GM15510 (cell line): ENCODE data around the gene LIMCH1.

Source experiments
- POLR2A ChIP-seq: IDR thresholded peaks from 3 replicates; pipeline ENCODE4 v1.6.1; 2011; ENCODE audit warnings: borderline replicate concordance; ENCODE audit not compliant: insufficient read length; ENCODE audit errors: extremely low read depth

LIMCH1 gene

DNA sequence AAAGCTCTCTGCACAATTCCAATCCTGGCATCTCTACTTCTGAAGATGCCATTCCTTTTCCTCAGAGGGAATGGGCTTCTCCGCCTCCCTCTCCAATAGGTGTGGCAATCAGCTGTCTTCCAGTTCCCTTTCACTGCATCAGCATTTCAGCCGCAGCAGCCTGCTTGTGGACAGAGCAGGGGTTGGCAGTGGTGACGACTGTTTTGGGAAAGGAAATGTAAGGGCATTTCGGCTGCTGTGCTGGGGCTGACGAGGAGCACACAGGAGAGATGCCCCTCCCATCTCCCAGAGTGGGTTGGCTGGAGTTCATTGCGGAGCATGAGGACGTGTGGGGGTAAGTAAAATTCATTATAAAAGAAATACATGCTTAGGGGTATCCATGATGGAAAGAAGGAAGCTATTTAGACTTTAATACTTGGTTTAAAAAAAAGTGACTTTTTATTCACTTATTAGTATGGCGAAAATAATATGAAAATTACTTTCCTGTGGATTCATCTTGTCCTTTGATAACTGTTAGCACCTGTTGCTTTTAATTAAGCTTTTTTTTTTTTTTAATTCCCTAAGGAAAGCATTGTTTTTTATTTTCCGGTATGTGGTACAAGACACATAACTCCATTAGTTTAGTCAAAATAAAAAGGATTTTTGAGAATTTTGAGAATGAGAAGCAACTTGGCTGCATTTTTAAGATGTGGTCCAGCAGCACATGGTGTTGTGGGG, at the start of gene LIMCH1:
Gene LIMCH1, plus strand, starts transcription at position 141 of the 717 bp plus-strand sequence. CDS start 67,839 bp downstream, outside the sequence.
- TF ChIP-seq POLR2A: no peak

- no peak for TF ChIP-seq POLR2A
These were observed 41.0 kb upstream of the LIMCH1 start for GRCh38 chr4:41496977-41497376.

DNA sequence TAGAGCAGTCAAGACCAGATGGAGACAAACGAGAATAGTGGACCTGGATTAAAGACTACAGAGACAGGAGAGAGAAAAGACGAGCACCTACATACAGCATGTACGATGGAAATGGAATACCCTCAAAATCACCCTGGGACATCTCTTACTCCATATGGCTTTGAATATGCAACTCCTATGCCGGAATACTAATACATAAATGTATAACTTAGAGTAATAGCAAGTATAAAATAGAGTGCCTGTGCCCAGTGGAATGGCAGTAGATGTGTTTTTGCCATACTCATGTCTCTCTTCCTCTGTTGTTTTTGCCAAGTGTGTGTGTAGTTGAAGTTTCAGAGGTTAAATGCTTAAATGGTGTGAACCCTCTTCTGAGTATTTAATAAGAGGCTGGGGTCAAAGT, 39.8 kb upstream of the LIMCH1 start:
- TF ChIP-seq POLR2A: no peak

DNA sequence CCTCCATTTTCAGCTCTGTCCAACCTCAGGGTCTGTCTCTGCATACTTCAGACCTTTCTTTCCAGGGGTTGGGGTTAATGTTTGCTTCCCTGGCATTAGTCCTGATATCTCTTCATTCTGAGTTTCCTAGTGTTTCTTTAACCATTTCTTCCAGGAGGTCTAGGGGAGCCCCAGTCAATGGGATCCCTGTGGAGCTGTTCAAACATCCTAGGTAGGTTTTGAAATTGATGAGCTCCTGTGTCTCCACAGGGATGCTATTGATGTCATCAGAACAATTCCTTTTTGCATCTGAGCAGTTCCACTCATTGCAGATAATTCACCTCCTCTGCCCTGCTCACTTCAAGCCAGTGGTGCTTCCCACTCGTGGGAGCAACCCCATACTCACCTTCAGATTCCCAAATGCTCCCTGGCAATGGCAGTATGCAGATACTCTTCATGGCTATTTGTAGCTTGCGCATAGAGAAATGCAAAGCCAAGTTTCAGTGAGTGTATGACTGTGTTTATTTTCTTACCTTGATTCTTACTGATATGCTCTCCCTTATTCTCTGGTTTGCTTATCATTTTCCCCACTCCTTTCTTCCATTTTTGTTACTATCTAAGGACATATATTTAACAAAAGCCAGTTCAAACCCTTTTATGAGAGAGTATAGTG, 33.7 kb upstream of the LIMCH1 start:
- no peak for TF ChIP-seq POLR2A

- TF ChIP-seq POLR2A: no peak
These were observed 32.7 kb upstream of the LIMCH1 start for GRCh38 chr4:41505161-41505661.

DNA sequence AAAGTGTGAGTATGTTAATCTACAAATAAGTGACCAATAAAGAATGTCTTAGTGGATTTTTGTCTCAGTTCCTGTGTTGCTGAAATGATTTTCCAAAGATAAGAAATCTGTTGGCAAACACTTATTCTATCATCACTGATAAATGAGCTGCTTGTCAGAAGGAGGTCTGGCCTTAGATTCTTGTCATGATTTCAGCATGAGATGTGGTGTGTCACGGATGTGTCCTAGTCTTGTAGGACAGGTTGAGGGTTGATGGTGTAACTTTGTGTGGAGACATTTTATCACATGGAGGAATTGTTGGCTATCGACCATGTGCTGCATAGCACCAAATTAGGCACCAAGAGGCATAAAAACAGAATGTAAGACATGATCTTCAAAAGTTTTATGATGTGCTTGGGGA, 31.8 kb upstream of the LIMCH1 start:
- no peak for TF ChIP-seq POLR2A

DNA sequence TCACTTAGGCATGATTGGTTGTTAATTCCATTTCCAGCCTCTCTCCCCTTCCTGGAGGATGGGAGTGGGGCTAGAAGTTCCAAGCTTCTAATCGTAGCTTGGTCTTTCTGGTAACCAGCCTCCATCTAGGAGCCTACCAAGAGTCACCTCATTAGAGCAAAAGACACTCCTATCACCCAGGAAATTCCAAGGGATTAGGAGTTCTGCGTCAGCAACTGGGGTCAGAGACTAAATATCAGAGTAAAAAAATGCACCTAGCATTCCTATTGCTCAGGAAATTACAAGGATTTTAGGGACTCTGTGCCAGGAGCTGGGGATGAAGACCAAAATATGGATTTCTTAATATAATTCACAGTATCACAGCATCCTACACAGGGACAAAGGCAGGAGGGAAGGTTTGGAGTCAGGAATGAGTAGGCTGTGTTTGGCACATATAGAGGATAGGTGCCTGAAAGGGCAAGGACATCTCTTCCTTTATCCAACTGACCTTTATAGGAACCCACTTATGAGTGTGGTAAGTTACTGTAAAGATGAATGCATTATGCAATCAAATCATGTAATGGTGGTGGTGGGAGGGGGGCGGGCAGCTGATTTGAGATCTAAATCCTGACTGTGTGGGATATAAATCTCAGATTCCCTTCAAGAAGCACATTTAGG, 30.5 kb upstream of the LIMCH1 start:
- no peak for TF ChIP-seq POLR2A

DNA sequence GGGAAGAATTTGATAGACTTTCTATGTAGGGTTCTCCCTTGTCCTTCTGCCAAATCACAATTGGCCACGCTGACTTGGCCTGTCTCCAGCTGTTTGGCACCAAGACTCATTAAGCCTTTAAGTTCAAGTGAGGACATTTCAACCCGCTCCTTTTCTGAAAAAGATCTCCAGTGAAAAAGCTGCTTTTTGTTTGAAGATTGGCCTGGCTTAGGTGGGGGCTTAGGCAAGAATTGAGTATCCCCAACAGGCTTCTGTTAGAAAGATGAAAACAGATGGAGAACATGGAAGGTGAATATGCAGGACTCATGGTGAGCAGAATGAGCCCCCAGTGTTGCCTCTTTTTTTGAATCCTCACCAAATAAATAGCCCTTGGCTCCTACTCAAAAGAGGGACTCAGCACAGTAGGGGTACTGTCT, 28.5 kb upstream of the LIMCH1 start:
- no peak for TF ChIP-seq POLR2A

- no peak for TF ChIP-seq POLR2A
These were observed 27.8 kb upstream of the LIMCH1 start for GRCh38 chr4:41510179-41510578.

DNA sequence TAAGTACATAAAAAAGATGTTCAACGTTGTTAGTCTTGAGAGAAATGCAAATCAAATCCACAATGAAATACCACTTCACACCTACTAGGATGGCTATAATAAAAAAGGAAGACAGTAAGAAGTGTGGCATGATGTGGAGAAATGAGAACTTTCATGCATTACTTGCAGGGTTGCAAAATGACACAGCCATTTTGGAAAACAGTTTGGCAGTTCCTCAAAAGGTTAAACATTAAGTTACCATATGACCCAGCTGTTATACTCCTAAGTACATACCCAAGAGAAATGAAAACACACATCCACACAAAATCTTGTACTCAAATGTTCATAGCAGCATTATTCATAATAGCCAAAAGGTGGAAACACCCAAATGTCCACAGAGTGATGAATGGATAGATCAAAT, 25.8 kb upstream of the LIMCH1 start:
- TF ChIP-seq POLR2A: no peak

DNA sequence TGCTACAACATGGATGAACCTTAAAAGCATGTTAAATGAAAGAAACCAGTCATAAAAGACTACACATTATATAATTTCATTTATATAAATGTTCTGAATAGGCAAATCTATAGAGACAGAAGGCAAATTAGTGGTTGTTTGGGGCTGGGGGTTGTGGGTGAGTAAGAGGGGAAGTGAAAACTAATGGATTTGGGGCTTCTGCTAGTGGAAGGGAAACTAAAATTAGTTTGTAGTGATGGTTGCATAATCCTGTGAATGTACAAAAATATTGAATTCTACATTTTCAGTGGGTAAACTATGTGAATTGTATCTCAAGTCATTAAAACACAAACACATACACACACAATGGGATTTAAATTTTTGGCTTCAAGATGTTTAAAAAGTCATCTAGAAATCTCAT, 25.4 kb upstream of the LIMCH1 start:
- TF ChIP-seq POLR2A: no peak

DNA sequence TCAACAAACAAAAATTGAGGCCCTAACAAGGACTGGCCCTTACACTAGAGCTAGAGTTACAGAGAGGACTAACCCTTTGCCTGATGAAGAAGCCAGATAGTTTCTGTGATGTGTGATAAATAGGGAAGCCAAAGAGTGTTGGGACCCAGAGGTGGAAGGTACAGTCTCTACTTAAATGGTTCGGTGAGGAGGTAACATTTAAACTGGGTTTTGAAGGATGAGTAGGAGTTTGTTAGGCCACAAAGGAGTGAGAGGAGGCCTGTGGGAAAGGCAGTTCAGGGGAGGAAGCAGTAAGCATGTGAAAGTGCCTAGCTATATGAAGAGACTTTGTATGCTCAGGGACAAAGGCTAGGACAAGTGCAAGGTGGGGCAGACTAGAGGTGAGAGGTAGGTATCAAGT, 23.8 kb upstream of the LIMCH1 start:
- TF ChIP-seq POLR2A: no peak

- TF ChIP-seq POLR2A: no peak
These were observed 23.0 kb upstream of the LIMCH1 start for GRCh38 chr4:41514766-41515481.

GRCh38 chr4:41517121-41517520, 20.8 kb upstream of the LIMCH1 start:
- TF ChIP-seq POLR2A: no peak

GRCh38 chr4:41517747-41518146, 20.2 kb upstream of the LIMCH1 start:
- no peak for TF ChIP-seq POLR2A

DNA sequence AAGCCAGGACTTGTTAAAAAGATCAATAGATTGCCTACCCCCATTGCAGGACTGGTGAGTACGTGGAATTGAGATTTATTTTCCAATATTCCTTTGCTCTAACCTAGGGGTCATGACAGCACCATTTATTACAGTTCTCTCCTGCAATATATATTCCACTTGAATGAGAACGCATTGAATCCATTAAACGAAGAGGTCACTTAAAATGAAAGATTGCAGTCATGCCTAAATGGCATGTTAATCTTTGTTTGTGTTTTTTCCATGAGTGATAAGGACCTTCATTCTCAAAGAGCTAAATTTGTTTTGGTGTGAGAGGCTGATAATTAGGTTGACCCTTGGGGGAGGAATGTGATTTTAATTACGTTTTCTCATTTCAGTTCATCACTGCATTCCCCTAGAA, 13.5 kb upstream of the LIMCH1 start:
- TF ChIP-seq POLR2A: no peak

GRCh38 chr4:41525129-41525528, 12.8 kb upstream of the LIMCH1 start:
- no peak for TF ChIP-seq POLR2A
